Body of pancreas (tissue), 4 donors: ENCODE measurements around the gene CDV3. TPM values are rescaled to one million over a fixed set of nuclear protein-coding genes. Genes with fewer than 3 reads are reported as not detected.
"Not testable (repeated sequence)": the region's sequence is repeated elsewhere in the genome, so short reads cannot be mapped to it uniquely, and the experiment has no call there.

Experiments
- ATAC-seq: fragments of 150-250 bp; one replicate; pipeline ENCODE4 v1.9.1; 2016
- DNase-seq, 4 donors: peaks; one replicate each; pipeline ENCODE4 v3.0.0-alpha.2; 2019
- H3K27ac ChIP-seq, 4 donors: fragments of 200-600 bp; sonication (generic); 1 replicate in 3 of 4; 2 replicates in 1 of 4; pipeline versions ENCODE4 v1.5.1 to v1.6.1; 2016 to 2019; ENCODE audit warnings: mild to moderate bottlenecking in 1 of 4, mixed read lengths in 1 of 4, moderate library complexity in 1 of 4
- H3K27me3 ChIP-seq, 2 donors: fragments of 200-600 bp; sonication (generic); one replicate each; pipeline ENCODE4 v1.6.0; 2016; ENCODE audit warnings: mild to moderate bottlenecking in 1 of 2
- H3K36me3 ChIP-seq, 2 donors: fragments of 200-600 bp; sonication (generic); replicated peaks in 1 of 2; 2 replicates each; pipeline ENCODE4 v1.5.1; 2016; ENCODE audit warnings: low read depth in 2 of 2; ENCODE audit not compliant: insufficient read depth in 1 of 2
- H3K4me1 ChIP-seq: fragments of 200-600 bp; sonication (generic); one replicate; pipeline ENCODE4 v1.6.0; 2016
- H3K4me3 ChIP-seq, 2 donors: fragments of 200-600 bp; sonication (generic); 1 replicate in 1 of 2; 2 replicates in 1 of 2; pipeline ENCODE4 v1.5.1; 2016 to 2019
- H3K9me3 ChIP-seq, 3 donors: fragments of 200-600 bp; sonication (generic); 1 replicate in 2 of 3; 2 replicates in 1 of 3; pipeline ENCODE4 v1.5.1; 2016
- CTCF ChIP-seq, 7 experiments: fragments of 450-650 bp in 4 of 7; fragments of 200-600 bp in 3 of 7; sonication (generic) in 3 of 7; IDR thresholded peaks; one replicate each; pipeline ENCODE4 v1.5.1; 2016 to 2019; ENCODE audit warnings: antibody characterized with exemption in 7 of 7
- POLR2A ChIP-seq, 3 donors: fragments of 450-650 bp; IDR thresholded peaks; one replicate each; pipeline ENCODE4 v1.6.1; 2016; ENCODE audit warnings: antibody characterized with exemption in 3 of 3, mild to moderate bottlenecking in 2 of 3
- WGBS, 2 donors: methylation state at CpG; one replicate each; pipeline ENCODE4 v1.1.5; 2017; 5-methylcytosine and 5-hydroxymethylcytosine counted together
- intact Hi-C: fragments of 100-400 bp; cut with DNase I; formaldehyde crosslinking; loops from one replicate; pipeline ENCODE4 v1.15.1; 2023
- total RNA-seq, 2 donors: library from RNA; depleted of rRNA; stranded (reverse); fragments of >200 nt; gene quantifications; one replicate each; pipeline ENCODE4 v1.1.0, GENCODE V29; 2016

The CDV3 gene
- total RNA-seq, 2 donors from 2014 or later: 67.6 to 70.3 TPM

GRCh38 chr3:133549565-133549964 lies 23.9 kb upstream of the CDV3 start:
- ATAC-seq (no peak), DNase-seq (no peak)
- no peaks in the 10 kb centered on the region for H3K27me3 ChIP-seq
- no peak for TF ChIP-seq CTCF (IDR thresholded peaks at IDR 0.05)
- no peak for TF ChIP-seq POLR2A (IDR thresholded peaks at IDR 0.05)
- 90 to 96% methylated on average over 4 of the region's 4 CpGs for WGBS, 2 donors
- peaks cover 24% of the 10 kb centered on the region for H3K4me1 ChIP-seq
- no peak overlapping the region for H3K27ac ChIP-seq
- H3K9me3 ChIP-seq: no peaks in the 10 kb centered on the region
- no peaks in the 10 kb centered on the region for H3K36me3 ChIP-seq
- intact Hi-C loops: no loop called here
- H3K4me3 ChIP-seq: no peak overlapping the region

- ATAC-seq, H3K27ac ChIP-seq, H3K4me3 ChIP-seq, H3K27me3 ChIP-seq, H3K9me3 ChIP-seq, DNase-seq, intact Hi-C loops, H3K36me3 ChIP-seq: not testable (repeated sequence)
- WGBS, 2 donors: 95% methylated on average over 12 of the region's 14 CpGs; no CpG with 5 or more reads in 1 of the 2 donors
- peaks cover 18% of the 10 kb centered on the region for H3K4me1 ChIP-seq
Measured at GRCh38 chr3:133551589-133551988, 21.9 kb upstream of the CDV3 start.

- Histone ChIP-seq H3K4me3 (no peak overlapping the region), H3K27ac (no peak overlapping the region), H3K4me1 (no peaks in the 10 kb centered on the region), H3K9me3 (no peaks in the 10 kb centered on the region), H3K36me3 (no peaks in the 10 kb centered on the region), H3K27me3 (no peaks in the 10 kb centered on the region)
- ATAC-seq (no peak), DNase-seq (no peak)
- no peak for TF ChIP-seq POLR2A (IDR thresholded peaks at IDR 0.05)
- no peak for TF ChIP-seq CTCF (IDR thresholded peaks at IDR 0.05)
- WGBS, 2 donors: 79 to 90% methylated on average over 2 of the region's 2 CpGs
- intact Hi-C loops: no loop called here
Measured at GRCh38 chr3:133561679-133562078, 11.8 kb upstream of the CDV3 start.

GRCh38 chr3:133562376-133562775 lies 11.1 kb upstream of the CDV3 start:
- Histone ChIP-seq H3K27ac (no peak overlapping the region), H3K4me1 (no peaks in the 10 kb centered on the region), H3K9me3 (no peaks in the 10 kb centered on the region), H3K36me3 (no peaks in the 10 kb centered on the region), H3K27me3 (no peaks in the 10 kb centered on the region), H3K4me3 (no peak overlapping the region)
- no peak for ATAC-seq
- WGBS, 2 donors: 94 to 100% methylated on average over 1 of the region's 1 CpG
- no peak for TF ChIP-seq POLR2A (IDR thresholded peaks at IDR 0.05)
- TF ChIP-seq CTCF (IDR thresholded peaks at IDR 0.05): no peak
- intact Hi-C loops: no loop called here
- DNase-seq: no peak

- Histone ChIP-seq H3K27me3 (no peaks in the 10 kb centered on the region), H3K4me3 (no peak overlapping the region), H3K36me3 (no peaks in the 10 kb centered on the region), H3K4me1 (no peaks in the 10 kb centered on the region), H3K27ac (no peak overlapping the region), H3K9me3 (no peaks in the 10 kb centered on the region)
- no peak for TF ChIP-seq POLR2A (IDR thresholded peaks at IDR 0.05)
- no peak for TF ChIP-seq CTCF (IDR thresholded peaks at IDR 0.05)
- DNase-seq: no peak
- ATAC-seq: no peak
- intact Hi-C loops: no loop called here
- WGBS, 2 donors: 86 to 87% methylated on average over 5 of the region's 5 CpGs
Measured at GRCh38 chr3:133563186-133563591, 10.3 kb upstream of the CDV3 start.
